Stimulated activated CD4-positive, alpha-beta T cell treated with anti-CD3 and anti-CD28 coated beads, Interleukin-4, amount 100 ng/mL, for 4 hours (primary cell): ENCODE measurements around the gene PRH1.

ENCODE experiments used
- DNase-seq, 2 experiments: peaks; one replicate each; pipeline ENCODE4 v3.0.0-alpha.2; 2020

Gene PRH1

GRCh38 chr12:10884086-10884725 is at the start of gene PRH1:
Gene PRH1 (minus strand): TSS chr12:10884255. CDS start chr12:10884217, 38 bp downstream.
- no peak for DNase-seq

GRCh38 chr12:10928746-10929286 is 44.8 kb upstream of the PRH1 start, which contains the start of gene PRH2:
Gene PRH2 (plus strand): TSS chr12:10929236. CDS start chr12:10929274, 38 bp downstream.
- no peak for DNase-seq

GRCh38 chr12:10926269-10926668 is 42.2 kb upstream of the PRH1 start:
- DNase-seq = no peak

- no peak for DNase-seq
Measured at GRCh38 chr12:10919809-10920208, 35.8 kb upstream of the PRH1 start.

- DNase-seq = no peak
Measured at GRCh38 chr12:10910380-10910779, 26.3 kb upstream of the PRH1 start.

- no peak for DNase-seq
Measured at GRCh38 chr12:10909462-10909861, 25.4 kb upstream of the PRH1 start, which contains the start of gene TAS2R13. Gene TAS2R13 (minus strand): TSS chr12:10909562. CDS start chr12:10909298, 264 bp downstream.

- DNase-seq = no peak
Measured at GRCh38 chr12:10904686-10905085, 20.6 kb upstream of the PRH1 start.

GRCh38 chr12:10901427-10901826 is 17.4 kb upstream of the PRH1 start:
- DNase-seq = no peak

GRCh38 chr12:10900972-10901371 is 16.9 kb upstream of the PRH1 start:
- DNase-seq = no peak

- no peak for DNase-seq
Measured at GRCh38 chr12:10900530-10900929, 16.5 kb upstream of the PRH1 start.

GRCh38 chr12:10896854-10897253 is 12.8 kb upstream of the PRH1 start:
- no peak for DNase-seq

- DNase-seq = no peak
Measured at GRCh38 chr12:10891937-10892336, 7.9 kb upstream of the PRH1 start.

- DNase-seq = no peak
Measured at GRCh38 chr12:10889226-10889625, 5.2 kb upstream of the PRH1 start.

- no peak for DNase-seq
Measured at GRCh38 chr12:10873378-10873777, 10.7 kb downstream of the PRH1 start.

- no peak for DNase-seq
Measured at GRCh38 chr12:10867381-10867780, 16.7 kb downstream of the PRH1 start.

GRCh38 chr12:10863512-10864218 is 20.4 kb downstream of the PRH1 start:
- no peak for DNase-seq

GRCh38 chr12:10861366-10861765 is 22.7 kb downstream of the PRH1 start:
- no peak for DNase-seq

- no peak for DNase-seq
Measured at GRCh38 chr12:10855807-10856206, 28.2 kb downstream of the PRH1 start.

- no peak for DNase-seq
Measured at GRCh38 chr12:10853776-10854175, 30.3 kb downstream of the PRH1 start.

- DNase-seq = no peak
Measured at GRCh38 chr12:10851243-10851858, 32.7 kb downstream of the PRH1 start.

GRCh38 chr12:10849425-10849878 is 34.6 kb downstream of the PRH1 start, which contains the start of gene PRR4:
Gene PRR4 (minus strand): TSS chr12:10849475. CDS start chr12:10849437, 38 bp downstream.
- DNase-seq = no peak

GRCh38 chr12:10847744-10848143 is 36.3 kb downstream of the PRH1 start:
- no peak for DNase-seq

GRCh38 chr12:10842862-10843261 is 41.2 kb downstream of the PRH1 start:
- no peak for DNase-seq
